ENCODE measurements around the gene POU3F3.

Gene POU3F3

GRCh38 chr2:104862058-104862941, 8.4 kb downstream of the POU3F3 start:
- peak; percentile 37 for DNase-seq

- DNase-seq: no peak
Observed at GRCh38 chr2:104863146-104863467, 9.2 kb downstream of the POU3F3 start.

GRCh38 chr2:104863468-104864279, 9.8 kb downstream of the POU3F3 start:
- DNase-seq: no peak

- no peak for DNase-seq
Observed at GRCh38 chr2:104864280-104865095, 10.6 kb downstream of the POU3F3 start.

- no peak for DNase-seq
Observed at GRCh38 chr2:104865096-104865470, 11.2 kb downstream of the POU3F3 start.

- DNase-seq: no peak
Observed at GRCh38 chr2:104866122-104866864, 12.4 kb downstream of the POU3F3 start.

- DNase-seq: no peak
Observed at GRCh38 chr2:104866883-104867812, 13.2 kb downstream of the POU3F3 start.

GRCh38 chr2:104867813-104868504, 14.0 kb downstream of the POU3F3 start:
- DNase-seq: no peak

- DNase-seq: no peak
Observed at GRCh38 chr2:104868505-104868866, 14.6 kb downstream of the POU3F3 start.

- DNase-seq: no peak
Observed at GRCh38 chr2:104870100-104870975, 16.4 kb downstream of the POU3F3 start.

GRCh38 chr2:104871649-104871971, 17.7 kb downstream of the POU3F3 start:
- DNase-seq: no peak

- DNase-seq: peak; percentile 7
Observed at GRCh38 chr2:104871972-104872865, 18.3 kb downstream of the POU3F3 start.

GRCh38 chr2:104872866-104873688, 19.2 kb downstream of the POU3F3 start:
- peak; percentile 62 for DNase-seq

GRCh38 chr2:104873689-104874054, 19.8 kb downstream of the POU3F3 start:
- no peak for DNase-seq

GRCh38 chr2:104874230-104874629, 20.3 kb downstream of the POU3F3 start:
- no peak for DNase-seq

- no peak for DNase-seq
Observed at GRCh38 chr2:104875262-104875661, 21.3 kb downstream of the POU3F3 start.

GRCh38 chr2:104876606-104877570, 23.0 kb downstream of the POU3F3 start:
- DNase-seq: no peak
